WERI-Rb-1 (cell line): ENCODE data around the gene FAM221B.
A peak's percentile ranks its signal among the peaks of the same experiment; 100 is the strongest.

Source experiments
- DNase-seq: peaks from one replicate; pipeline ENCODE4 v3.0.0-alpha.2; 2020
- H3K27ac ChIP-seq: fragments of 250-450 bp; sonication (Bioruptor Pico); 2 replicates; pipeline ENCODE4 v1.5.1; 2020; ENCODE audit warnings: mild to moderate bottlenecking, moderate library complexity
- H3K27me3 ChIP-seq: fragments of 250-450 bp; sonication (Bioruptor Pico); 2 replicates; pipeline ENCODE4 v1.5.1; 2021; ENCODE audit warnings: mild to moderate bottlenecking, low read depth, moderate library complexity; ENCODE audit not compliant: insufficient read depth, severe bottlenecking
- H3K36me3 ChIP-seq: fragments of 250-450 bp; sonication (Bioruptor Pico); 2 replicates; pipeline ENCODE4 v1.5.1; 2020; ENCODE audit warnings: mild to moderate bottlenecking, moderate library complexity
- H3K4me3 ChIP-seq: 2 replicates; pipeline ENCODE4 v1.5.1; 2011; ENCODE audit warnings: low read depth, mild to moderate bottlenecking, control low read depth, low read length
- H3K9me3 ChIP-seq: fragments of 250-450 bp; sonication (Bioruptor Pico); 2 replicates; pipeline ENCODE4 v1.5.1; 2021; ENCODE audit warnings: mild to moderate bottlenecking, moderate library complexity; ENCODE audit not compliant: severe bottlenecking
- CTCF ChIP-seq: IDR thresholded peaks from 2 replicates; pipeline ENCODE4 v1.5.1; 2011; ENCODE audit warnings: low read depth, mild to moderate bottlenecking, control low read depth, inconsistent platforms, low read length

The FAM221B gene

GRCh38 chr9:35829764-35830096, 1.2 kb upstream of the FAM221B start:
- H3K27me3 ChIP-seq, result no peaks in the 10 kb centered on the region
- no peak for DNase-seq
- no peaks in the 10 kb centered on the region for H3K9me3 ChIP-seq
- H3K4me3 ChIP-seq, result peak overlapping the region; percentile 69
- H3K27ac ChIP-seq, result 0 out of 2 replicates have a peak overlapping the region, but pooled peaks have one; percentile 1
- H3K36me3 ChIP-seq, result no peaks in the 10 kb centered on the region
- TF ChIP-seq CTCF, result no peak

GRCh38 chr9:35829084-35829763, 692 bp upstream of the FAM221B start, which contains the start of gene TMEM8B:
TMEM8B (plus strand) TSS chr9:35829228; CDS start chr9:35829448, 220 bp downstream.
- no peaks in the 10 kb centered on the region for H3K9me3 ChIP-seq
- H3K27ac ChIP-seq, result peak within 1 kb of the TSS; percentile 78
- no peaks in the 10 kb centered on the region for H3K36me3 ChIP-seq
- H3K27me3 ChIP-seq, result no peaks in the 10 kb centered on the region
- no peak for TF ChIP-seq CTCF
- DNase-seq, result peak; percentile 96
- H3K4me3 ChIP-seq, result peak within 1 kb of the TSS; percentile 69

- no peak overlapping the region for H3K4me3 ChIP-seq
- no peaks in the 10 kb centered on the region for H3K9me3 ChIP-seq
- DNase-seq, result no peak
- H3K27ac ChIP-seq, result no peak overlapping the region
- no peaks in the 10 kb centered on the region for H3K27me3 ChIP-seq
- H3K36me3 ChIP-seq, result no peaks in the 10 kb centered on the region
- TF ChIP-seq CTCF, result no peak
These were observed 1.0 kb downstream of the FAM221B start for GRCh38 chr9:35827486-35827885.

- DNase-seq, result peak; percentile 55
- peak; percentile 72 for TF ChIP-seq CTCF
- Histone ChIP-seq H3K36me3 (no peaks in the 10 kb centered on the region), H3K27me3 (no peaks in the 10 kb centered on the region), H3K9me3 (no peaks in the 10 kb centered on the region), H3K4me3 (no peak overlapping the region), H3K27ac (0 out of 2 replicates have a peak overlapping the region, but pooled peaks have one; percentile 24)
These were observed 2.3 kb downstream of the FAM221B start for GRCh38 chr9:35826071-35826701.

- TF ChIP-seq CTCF, result no peak
- no peak overlapping the region for H3K4me3 ChIP-seq
- no peak overlapping the region for H3K27ac ChIP-seq
- H3K27me3 ChIP-seq, result no peaks in the 10 kb centered on the region
- no peaks in the 10 kb centered on the region for H3K9me3 ChIP-seq
- DNase-seq, result no peak
- no peaks in the 10 kb centered on the region for H3K36me3 ChIP-seq
These were observed 5.6 kb downstream of the FAM221B start for GRCh38 chr9:35822926-35823325.
